ENCODE data around the gene SLC19A2.
"Not testable (repeated sequence)": the region's sequence is repeated elsewhere in the genome, so short reads cannot be mapped to it uniquely, and the experiment has no call there.

SLC19A2 gene

DNA sequence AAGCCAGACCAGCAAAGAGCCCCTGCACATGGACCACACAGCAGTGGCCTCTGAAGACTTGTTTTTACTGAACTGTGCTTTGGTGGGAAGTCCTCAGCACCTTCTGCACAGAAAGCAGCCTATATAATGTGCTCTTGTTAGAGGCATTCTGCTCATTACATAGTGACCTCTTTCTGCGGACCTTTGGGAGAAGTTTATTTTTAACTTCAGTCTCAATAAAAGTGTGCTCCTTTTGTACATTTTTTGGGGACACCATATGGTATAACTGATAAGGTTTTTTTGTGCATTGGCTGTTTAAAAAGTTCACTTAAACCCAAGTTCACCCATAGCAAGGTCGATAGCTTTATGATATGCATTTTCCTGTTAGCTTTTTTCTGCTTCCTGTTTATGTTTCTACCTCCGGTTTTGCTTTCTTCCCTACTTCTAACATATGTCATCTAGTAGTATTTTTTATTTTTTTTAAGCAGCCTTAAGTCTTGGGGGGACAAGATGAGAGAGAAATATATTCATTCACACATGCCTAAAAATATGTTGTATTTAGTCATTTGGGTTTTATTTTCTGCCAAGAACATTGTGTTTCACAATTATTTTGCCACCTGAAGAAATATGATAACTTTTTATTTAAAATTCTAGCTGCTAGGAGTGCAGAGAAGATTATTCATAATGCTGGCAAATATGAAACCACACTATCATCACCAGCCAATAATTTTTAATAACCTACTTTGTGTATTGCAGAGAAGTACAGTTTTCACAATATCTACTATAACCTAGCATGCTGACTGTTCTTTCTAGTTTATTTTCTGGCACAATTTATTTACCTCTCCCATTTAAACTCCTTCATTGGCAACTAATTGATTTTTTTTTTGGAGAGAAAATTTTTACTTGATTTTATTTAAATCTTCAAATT, 22.9 kb upstream of the SLC19A2 start:
- DNase-seq = no peak

DNA sequence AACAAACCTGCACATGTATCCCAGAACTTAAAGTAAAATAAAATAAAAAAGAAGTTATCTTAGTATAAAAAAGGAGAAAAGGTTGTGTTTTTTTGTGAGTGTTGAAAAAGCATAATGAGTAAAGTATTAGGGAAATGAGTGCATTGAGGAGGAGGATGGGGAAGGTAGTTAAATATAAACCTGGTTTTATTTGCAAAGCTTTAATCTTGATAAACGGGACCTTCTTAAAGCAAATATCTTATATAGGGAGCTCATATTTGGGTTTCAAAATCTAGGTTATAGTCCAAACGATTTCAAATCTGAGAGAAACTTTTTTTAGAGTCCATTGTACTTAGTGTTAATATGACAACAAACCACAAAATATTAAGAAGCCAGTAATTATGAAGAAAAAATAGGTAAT, 21.7 kb upstream of the SLC19A2 start:
- DNase-seq = no peak

DNA sequence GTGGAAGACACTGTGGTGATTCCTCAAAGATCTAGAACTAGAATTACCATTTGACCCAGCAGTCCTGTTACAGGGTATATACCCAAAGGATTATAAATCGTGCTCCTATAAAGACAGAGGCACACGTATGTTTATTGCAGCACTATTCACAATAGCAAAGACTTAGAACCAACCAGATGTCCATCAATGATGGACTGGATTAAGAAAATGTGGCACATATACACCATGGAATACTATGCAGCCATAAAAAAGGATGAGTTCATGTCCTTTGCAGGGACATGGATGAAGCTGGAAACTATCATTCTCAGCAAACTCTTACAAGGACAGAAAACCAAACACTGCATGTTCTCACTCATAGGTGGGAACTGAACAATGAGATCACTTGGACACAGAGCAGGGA, 17.9 kb upstream of the SLC19A2 start:
- not testable (repeated sequence) for DNase-seq

DNA sequence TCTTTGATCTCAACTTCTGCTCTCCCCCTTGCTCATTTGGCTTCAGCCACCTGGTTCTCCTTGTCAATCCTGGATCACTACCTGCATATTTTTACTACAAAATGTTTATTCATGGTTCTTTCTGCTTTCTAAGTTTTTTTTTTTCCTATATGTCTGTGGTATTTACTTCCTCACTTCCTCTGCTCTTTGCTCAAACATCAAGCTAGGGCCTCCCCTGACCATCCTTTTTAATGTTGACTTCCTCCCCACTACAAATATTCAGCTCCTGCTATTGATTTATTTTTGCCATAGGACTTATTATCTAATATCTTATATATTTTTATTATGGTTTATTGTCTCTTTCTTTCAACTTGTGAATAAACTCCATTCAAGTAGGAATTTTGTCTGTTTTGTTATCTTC, 14.1 kb upstream of the SLC19A2 start:
- no peak for DNase-seq

DNA sequence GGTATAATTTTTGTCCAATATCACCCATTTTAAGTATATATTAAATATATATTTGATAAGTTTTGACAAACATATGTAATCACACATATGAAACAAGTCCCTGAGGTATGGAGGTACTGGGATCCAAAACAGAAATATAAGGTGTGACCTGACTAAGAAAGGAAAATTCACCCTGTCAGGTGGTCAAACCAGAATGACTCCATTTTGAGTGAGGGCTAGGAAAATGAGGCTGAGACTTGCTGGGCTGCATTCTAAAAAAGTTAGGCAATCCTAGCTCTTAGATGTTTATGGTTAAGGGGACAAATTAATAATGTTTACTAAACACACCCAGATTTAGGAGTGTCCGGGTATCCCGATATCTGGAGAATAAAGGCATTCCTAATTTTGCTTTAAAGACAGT, 11.6 kb upstream of the SLC19A2 start:
- DNase-seq = no peak

DNA sequence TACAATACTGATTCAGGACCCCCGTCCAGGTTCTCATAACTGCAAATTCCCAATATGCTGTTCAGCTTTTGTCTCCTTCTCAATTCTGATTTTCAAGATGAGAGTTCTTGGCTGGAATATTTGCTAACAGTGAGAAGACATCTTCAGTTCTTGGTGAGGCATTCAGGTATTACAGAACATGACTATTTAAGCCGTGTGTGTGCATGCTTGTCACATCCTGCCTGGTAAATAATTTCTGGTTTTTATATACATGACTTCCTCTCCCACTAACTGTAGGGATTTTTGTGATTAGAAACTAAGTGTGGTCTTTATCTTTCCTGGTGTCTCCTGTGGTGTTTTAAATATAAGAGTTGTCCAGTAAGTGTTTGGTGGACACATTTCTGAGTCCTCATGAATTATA, 10.2 kb upstream of the SLC19A2 start:
- no peak for DNase-seq

DNA sequence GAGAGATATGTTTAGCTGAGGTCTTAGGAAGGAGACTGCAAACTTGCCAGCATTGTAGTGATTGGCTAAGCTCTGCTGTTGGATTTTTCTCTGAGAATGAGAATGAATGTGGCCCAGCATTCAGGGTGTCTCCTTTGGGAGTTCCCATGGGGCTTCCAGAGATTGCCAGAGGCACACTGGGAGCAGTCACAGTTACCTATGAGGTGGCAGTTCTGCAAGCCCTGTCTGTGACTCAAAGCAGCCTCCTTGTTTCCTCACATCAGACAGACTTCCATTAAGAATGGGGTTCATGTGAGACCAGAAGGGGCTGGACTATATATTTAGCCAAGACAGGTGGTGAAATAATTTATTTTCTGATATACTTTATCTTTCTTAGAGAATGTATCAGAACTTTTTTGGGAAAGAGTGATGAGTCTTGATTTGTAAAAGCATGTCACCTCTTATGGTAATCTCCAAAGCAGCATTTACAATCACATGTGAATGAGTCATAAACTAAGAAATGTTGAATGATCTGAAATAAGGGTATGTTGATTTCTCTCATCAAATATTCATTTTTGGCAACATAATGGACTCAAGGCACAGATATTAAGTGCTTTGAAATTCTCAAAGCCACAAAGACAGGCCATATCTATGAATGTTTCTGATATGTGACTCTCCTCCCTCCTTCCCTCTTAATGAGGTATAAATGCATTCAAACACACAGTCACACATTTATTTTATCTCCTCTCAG, 9.5 kb upstream of the SLC19A2 start:
- DNase-seq = no peak

DNA sequence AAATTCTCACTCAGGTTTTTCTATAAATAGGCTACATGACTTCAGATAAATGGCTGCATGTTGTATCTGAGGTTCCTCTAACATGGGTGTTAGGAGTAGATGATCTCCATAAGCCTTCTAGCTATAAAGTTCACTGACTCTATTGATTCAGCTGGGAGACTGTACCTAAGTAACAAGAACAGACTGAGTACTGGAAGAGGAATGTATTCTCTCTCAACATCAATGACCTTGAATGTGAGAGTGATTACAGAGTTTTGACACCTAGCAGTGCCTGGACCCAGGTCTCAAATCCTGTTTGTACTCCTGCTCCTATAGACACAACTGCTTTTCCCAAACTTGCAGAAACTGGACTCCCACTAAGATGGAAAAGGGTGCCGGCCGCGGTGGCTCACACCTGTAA, 8.6 kb upstream of the SLC19A2 start:
- no peak for DNase-seq

DNA sequence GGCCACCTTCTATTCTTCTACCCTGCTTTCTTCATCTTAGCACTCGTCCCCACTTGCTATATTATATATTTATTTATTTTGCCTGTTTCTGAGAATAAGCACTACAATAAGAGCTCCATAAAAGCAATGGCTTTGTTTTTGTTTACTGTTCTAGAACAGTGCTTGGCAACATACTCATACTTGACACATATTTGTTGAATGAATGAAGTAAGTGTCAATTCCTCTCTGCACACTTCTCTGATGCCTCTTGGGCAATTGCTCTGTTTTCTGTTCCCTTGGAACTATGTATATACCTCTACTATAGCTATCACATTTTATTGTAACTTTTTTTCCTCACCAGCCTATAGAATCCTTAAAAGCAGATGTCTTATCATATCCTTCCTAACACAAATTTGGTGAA, 7.5 kb upstream of the SLC19A2 start:
- DNase-seq = no peak

DNA sequence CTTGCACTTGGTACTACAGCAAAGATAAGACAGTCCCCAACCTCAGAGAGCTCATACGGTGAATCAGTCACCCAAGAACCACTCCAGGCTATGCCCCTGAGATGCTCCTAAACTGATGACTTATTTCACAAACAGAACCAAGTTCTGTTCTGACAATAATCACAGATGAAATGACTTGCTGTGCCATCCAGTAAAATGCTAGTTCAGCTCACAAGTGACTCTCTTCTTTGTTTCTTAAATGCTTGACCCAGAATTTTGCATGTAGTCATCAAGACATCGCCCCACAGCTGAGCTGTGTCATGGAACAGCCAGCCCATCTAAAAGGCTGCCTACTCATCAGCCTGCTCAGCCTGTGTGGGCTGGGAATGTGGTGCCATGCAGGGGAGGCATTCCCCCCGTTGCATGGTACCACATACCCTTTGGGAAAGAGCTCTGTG, 6.1 kb upstream of the SLC19A2 start:
- DNase-seq = no peak

DNA sequence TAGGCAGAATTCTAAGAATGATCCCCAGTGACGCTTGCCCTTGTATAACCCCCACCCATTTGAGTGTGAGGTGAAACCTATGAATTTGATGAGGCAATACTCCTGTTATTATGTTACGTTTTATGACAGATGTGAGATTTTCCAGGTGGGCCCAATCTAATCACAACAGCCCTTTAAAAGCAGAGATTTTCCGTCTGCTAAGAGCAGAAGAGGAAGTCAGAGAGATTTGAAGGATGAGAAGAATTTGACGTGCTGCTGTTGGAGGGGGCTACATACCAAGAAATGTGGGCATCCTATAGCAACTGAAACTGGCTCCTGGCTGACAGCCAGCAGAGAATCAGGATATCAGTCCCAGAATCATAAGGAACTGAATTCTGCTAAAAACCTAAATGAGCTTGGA, 2.4 kb upstream of the SLC19A2 start:
- DNase-seq = no peak

DNA sequence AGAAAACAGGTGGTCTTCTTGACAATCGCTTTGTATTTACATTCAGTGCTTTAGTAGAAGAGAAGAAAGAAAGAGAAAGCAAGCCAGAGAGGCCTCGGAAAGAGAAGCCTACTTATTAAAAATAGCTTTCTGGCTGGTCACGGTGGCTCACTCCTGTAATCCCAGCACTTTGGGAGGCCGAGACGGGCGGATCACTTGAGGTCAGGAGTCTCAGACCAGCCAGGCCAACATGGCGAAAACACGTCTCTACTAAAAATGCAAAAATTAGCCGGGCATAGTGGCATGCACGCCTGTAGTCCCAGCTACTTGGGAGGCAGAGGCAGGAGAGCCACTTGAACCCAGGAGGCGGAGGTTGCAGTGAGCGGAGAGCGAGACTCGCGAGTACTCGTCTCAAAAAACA, 1.8 kb upstream of the SLC19A2 start:
- no peak for DNase-seq

DNA sequence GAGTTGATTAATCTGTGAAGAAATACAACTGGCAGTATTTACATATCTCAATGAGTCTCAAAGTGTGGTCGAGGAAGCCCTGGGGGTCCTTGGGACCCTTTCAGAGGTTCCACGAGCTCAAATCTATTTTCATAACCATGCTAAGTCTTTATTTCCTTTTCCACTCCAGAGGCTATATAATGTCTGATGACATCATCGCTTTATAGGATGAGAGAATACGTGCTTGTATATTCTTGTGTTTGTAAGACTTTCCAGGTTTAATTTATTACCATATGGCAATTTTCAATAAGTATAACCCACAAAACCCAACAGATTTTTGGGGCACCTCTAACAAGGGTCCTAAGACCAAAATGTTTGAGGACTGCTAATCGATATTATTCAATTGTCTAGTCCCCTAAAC, 1.4 kb upstream of the SLC19A2 start:
- DNase-seq = no peak

DNA sequence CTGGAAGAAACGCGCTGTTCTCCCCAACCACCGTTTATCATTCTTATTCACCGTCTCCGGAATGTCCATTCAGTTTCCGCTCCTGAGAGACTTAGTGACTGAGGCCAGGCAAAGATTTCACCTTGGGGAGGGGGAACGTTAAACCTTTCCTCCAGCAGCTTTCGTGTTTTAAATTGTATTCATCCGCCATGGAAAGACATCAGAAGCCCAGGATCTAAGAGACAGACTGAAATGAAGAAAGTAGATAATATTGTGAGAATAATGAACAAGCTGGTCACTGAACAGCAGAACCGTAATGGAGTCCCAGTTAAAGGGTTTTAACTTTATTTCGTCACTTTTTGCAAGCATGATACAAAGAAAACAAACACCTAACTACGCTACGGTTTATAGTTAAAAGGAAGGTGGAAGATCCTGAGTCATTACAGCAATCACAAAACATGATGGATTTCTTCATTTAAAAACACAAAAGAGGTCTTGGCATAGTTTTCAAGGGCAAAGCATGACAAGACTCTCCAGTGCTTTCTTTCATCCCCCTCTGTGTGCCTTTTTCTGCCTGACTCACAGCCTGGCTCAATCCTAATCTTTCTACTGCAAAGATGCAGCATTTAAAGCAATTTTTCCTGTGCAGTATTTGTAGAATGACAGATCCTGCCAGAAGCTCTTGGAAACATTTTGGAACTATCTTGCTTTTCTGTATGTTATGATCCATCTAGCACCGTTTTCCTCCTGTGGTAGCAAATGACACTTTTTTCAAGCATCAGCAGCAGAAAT, 722 bp upstream of the SLC19A2 start:
- DNase-seq = no peak

DNA sequence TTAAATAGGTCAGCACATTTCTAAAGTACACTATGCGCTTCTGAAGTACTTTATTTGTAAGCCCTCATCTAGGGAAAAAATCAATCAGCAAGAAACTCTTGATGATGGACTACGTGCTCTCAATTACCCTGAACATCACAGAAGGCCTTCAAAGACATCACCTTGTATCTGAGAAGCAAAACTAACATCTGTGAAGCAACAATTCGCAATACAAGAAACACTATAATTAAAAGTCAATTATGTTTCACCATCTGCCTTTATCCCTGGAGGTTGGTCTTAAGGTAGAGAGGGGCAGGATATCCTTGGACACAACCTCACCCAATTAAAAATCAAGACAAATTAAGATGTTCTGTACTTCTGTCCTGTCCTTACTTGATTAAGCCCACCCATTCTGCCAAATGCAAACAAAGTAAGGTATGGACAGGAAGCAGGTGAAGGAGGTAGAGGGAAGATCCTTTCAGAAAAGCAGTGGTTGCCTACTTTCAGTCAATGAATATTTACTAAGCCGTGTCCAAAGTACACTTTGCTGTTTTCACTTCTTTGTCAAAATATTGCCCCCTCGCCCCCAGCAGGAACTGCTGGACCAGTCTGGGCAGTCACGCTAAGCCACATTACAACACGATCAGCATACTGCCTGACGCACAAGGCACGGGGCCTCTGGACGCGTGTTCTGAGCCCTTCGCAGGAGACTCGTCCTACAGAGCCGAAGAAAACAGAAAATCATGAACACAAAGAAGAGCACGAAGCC, 887 bp downstream of the SLC19A2 start:
- DNase-seq = no peak

DNA sequence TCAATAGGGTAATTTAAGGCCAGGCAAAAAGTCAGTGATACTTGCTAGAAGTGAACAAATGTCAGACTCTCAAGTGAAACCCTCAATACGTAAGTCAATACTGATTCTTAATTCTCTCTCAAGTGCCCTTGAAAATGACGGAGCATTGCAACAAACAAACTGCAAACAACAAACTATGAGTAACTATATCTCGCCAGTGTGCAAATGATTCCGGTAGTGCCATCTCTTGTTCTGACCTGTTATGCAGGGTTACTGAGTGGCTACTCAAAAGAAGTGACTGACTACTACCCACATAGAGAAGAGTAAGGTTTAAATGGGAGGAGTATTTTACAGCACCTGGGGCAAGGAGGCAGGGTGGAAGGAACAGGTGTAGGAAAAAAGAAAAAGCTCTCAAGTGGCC, 1.6 kb downstream of the SLC19A2 start:
- DNase-seq = no peak

DNA sequence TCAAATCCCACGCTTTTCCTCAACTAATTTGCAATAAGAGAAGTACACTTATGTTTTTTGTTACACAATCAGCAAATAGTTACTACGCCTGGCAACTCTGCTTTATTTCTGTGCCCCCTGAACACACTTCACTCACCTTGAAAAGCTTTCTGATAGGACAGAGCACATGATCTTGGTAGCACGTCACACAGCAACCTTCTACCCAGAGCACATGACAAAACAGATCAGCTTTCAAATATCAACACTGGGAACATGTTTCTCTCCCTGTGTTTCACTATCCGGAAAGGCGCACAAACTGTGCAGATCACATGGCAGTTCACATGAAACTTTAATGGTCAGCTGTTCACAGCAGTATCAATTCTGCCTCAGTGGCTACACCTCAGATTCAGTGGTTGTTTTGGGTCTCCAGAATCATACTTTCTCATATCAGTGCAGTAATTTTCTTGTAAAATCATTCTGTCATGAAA, 2.2 kb downstream of the SLC19A2 start:
- DNase-seq = no peak

DNA sequence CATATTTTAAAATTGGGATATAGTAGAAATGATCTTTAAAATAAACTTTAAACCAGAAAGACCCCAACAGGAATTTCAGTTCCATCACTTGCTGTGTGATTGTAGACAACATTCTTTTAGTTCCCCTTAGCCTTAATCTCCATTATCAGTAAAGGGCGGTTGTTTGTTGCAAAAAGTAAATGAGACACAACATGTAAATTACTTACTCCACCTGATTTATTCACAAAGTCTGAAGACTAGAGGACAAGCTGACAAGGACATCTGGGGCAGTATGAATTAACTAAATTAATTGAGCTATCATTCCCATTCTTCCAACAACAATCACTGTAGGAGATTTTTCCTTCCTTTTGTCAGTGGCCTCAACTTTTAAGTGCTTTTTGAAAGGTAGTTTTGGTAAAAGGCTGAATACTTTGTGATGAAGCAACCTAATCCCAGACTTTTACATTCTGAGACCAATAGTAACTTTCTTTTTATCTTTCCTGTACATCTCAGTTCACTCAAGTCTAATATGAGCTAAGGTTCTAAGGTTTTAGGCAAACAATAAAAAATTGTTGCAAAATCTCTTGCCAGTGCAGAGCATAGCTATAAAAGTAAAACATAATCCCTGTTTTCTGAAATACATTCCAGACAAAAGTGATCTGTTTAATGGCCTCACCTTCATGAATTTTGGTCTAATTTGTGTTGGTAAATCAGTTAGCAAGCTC, 6.2 kb downstream of the SLC19A2 start:
- no peak for DNase-seq

DNA sequence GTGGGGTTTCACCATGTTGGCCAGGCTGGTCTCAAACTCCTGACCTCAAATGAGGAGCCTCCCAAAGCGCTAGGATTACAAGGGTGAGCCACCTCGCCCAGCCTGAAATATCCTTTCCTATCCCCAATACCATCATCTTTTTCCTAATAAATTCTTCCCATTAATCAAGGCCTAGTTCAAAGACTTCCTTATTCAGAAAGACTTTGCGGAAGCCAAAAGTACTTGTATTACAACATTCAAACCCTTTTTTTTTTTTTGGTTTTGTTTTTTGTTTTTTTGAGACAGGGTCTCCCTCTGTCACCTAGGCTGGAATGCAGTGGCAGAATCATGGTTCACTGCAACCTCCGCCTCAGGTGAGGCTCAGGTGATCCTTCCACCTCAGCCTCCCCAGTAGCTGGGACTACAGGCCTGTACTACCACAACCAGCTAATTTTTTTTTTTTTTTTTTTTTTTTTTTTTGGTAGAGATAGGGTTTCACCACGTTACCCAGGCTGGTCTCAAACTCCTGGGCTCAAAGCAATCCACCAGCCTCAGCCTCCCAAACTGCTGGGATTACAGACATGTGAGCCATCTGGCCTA, 7.6 kb downstream of the SLC19A2 start:
- DNase-seq = no peak

DNA sequence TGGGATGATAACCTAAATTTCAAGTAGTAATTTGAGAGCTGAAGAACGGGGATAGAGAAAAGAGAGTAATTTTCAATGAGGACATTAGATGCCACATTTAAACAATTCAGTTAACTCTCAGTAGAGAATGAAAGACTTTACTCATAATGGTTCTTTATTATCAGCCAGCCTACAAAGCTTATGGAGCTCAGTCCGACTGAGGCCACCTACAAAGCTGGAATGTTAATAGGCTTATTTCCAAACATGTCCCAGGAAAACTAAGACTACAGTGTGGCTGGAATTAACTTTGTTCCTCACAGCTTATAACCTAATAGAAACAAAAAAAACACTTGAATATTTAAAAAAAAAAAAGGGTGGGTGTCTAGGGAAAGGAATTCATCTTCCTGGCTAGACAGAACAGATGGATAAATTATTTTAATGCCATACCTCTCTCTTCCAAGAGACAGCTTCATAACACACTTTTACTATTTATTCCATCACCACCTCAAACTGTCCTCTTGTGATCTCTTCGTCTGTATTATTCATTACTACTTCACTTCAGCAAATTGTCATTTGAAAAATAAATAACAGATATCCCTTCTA, 9.8 kb downstream of the SLC19A2 start:
- no peak for DNase-seq

DNA sequence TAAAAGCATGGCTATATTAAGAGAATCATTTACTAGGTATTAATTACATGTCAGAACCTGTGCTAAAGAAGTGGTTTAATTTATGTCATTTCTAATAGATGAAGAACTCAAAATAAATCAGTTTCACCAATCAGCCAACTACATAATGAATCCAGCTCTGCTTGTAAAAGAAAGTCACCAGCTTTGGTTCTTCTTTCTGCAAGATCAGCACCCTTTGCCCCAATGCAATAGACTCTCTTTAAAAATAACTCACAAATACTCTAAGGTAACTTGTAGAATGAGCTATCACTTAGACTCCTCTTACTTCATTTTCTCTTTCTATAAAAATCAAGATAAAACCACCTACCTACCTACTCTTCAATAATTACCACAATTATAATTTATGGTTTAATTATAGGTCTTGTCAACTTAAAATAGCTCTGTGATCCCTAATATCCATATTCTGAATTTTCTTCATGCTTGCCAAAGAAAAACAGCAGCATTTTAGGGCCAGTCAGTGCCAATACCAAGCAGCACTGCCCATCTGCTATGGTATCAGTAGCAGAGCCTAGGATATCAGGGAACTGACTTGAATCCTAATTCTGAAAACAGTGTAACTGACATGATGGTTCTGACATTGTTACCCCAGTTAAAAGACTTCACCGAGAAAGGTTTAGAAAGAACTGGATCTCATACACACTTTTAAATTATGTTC, 11.3 kb downstream of the SLC19A2 start:
- no peak for DNase-seq

All from 8988T (cell line).